ENCODE measurements around the gene PROB1. TPM values are rescaled to one million over a fixed set of nuclear protein-coding genes. Genes with fewer than 3 reads are reported as not detected.

PROB1 gene
- polyA plus RNA-seq, 2 donors = 0.41 to 0.48 TPM

DNA sequence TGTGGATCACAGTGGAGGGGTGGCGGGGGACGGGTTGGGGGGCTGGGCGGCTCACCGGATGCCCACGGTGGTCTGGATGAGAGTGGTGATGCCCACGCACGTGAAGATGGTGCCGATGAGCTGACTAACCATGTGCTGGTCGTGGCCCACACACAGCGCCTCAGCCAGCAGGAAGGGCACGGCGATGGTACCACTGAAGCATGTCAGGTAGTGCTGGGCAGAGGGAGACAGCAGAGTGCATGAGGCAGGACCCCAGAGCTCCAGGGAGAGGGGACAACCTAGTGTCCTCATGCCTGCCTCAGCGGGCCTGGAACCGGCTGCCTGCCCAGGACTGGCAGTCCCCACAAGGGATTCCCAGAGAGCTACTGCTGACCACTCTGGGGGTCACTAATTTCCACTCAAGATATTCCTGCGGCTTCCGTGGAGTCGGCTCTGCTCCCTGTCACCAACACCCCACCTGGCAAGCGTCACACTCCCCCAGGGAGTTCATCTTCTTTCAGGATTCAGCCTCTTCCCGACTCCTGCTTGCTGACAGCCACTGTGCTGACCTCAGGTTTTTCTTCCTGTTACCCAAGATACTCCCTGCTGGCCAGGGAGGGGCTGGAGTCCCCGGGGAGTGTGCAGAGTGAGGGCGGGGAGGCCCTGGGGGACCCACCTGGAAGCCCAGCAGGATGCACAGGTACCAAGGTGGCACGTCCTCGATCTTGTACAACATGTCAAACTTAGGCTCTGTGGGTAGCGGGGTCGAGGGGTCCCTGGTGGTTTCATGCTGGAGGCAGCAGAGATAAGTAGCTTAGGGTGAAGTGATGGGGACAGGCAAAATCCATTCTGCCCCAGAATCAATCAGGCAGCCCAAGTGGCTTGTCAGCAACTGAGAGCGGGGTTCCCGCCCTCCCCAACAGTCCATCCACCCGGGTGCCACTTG, 12.8 kb downstream of the PROB1 start:
- no peak overlapping the region for H3K4me3 ChIP-seq (ENCODE audit: low read depth in 1 of 2, low read length in 2 of 2)
- H3K27ac ChIP-seq (ENCODE audit: low read depth in 2 of 2, low read length in 1 of 2) = no peak overlapping the region
- H3K9me3 ChIP-seq (ENCODE audit: control insufficient read depth in 2 of 2, insufficient read depth in 1 of 2, low read depth in 1 of 2, low read length in 1 of 2) = no peaks in the 10 kb centered on the region
- H3K4me1 ChIP-seq (ENCODE audit: control insufficient read depth in 2 of 2, insufficient read depth in 2 of 2, low read length in 1 of 2) = peaks cover 5 to 17% of the 10 kb centered on the region in 2 donors
- no peaks in the 10 kb centered on the region for H3K27me3 ChIP-seq (ENCODE audit: control insufficient read depth in 1 of 2, insufficient read depth in 2 of 2, low read length in 2 of 2)
- H3K36me3 ChIP-seq (ENCODE audit: control insufficient read depth in 2 of 2, insufficient read depth in 2 of 2, low read length in 1 of 2) = peaks cover 0 to 2% of the 10 kb centered on the region in 2 donors
- WGBS, 2 donors = 89% methylated on average over 28 of the region's 28 CpGs

DNA sequence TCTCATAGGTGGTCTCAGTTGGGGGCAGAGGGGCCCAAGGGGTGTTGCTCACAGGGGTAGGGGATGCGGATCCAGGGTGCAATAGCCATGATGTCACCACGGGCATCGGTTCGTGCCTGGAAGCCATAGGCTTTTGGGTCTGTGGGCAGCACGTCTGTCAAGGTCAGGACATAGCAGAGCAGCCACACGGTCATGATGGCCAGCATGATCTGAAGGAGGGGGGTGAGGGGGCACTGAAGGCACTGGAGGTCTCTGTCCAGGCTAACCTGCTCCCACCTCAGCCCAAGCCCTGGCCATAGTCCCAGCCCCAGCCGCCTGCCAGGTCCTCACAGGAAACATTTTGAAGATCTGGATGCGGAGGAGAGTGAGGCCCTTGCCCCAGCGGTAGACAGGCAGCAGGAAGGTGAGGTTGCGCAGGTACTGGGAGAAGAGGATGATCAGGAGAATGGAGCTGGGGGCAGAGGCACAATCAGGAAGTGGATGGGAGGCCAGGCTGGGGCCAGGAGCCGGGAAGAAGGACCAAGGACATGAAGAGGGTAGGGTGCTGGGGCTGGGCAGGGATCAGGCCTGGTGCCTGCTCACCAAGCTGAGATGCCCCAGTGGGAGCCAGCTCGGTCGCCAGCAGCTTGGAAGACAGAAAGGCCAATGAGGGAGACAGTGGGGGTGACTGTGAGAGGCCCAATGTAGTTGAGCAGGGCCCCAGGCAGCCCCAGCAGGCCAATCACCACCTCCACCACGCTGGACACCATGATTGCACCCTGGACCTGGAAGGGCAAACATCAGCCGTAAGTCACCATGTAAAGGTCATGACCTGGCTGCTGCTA, 15.1 kb downstream of the PROB1 start:
- Histone ChIP-seq H3K27ac (ENCODE audit: low read depth in 2 of 2, low read length in 1 of 2) (no peak overlapping the region), H3K4me3 (ENCODE audit: low read depth in 1 of 2, low read length in 2 of 2) (no peak overlapping the region), H3K4me1 (ENCODE audit: control insufficient read depth in 2 of 2, insufficient read depth in 2 of 2, low read length in 1 of 2) (peaks cover 5 to 16% of the 10 kb centered on the region in 2 donors), H3K36me3 (ENCODE audit: control insufficient read depth in 2 of 2, insufficient read depth in 2 of 2, low read length in 1 of 2) (peaks cover 0 to 4% of the 10 kb centered on the region in 2 donors), H3K9me3 (ENCODE audit: control insufficient read depth in 2 of 2, insufficient read depth in 1 of 2, low read depth in 1 of 2, low read length in 1 of 2) (no peaks in the 10 kb centered on the region), H3K27me3 (ENCODE audit: control insufficient read depth in 1 of 2, insufficient read depth in 2 of 2, low read length in 2 of 2) (no peaks in the 10 kb centered on the region)
- WGBS, 2 donors = 87% methylated on average over 15 of the region's 15 CpGs

DNA sequence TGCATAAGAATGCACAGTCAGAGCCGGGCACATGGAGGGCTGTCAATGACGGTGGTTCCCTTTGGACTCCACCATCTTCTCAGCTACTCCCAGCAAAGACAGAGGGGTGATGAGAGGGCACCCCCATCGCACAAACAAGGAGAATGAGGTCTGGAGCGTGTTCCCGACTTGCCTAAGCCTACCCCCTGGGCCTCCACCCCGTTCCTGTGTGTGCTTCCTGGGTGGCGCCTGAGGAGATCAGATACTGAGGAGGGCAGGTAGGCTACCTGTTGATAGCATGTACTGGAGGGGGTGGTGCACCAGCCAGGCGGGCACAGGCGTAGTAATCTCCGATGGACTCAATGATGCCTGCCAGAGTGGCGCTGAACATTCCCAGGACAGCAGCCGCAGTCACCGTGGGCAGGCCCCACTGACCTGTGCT, 16.0 kb downstream of the PROB1 start:
- no peaks in the 10 kb centered on the region for H3K9me3 ChIP-seq (ENCODE audit: control insufficient read depth in 2 of 2, insufficient read depth in 1 of 2, low read depth in 1 of 2, low read length in 1 of 2)
- 63 to 71% methylated on average over 13 of the region's 13 CpGs for WGBS, 2 donors
- H3K4me3 ChIP-seq (ENCODE audit: low read depth in 1 of 2, low read length in 2 of 2) = no peak overlapping the region
- peaks cover 0 to 4% of the 10 kb centered on the region in 2 donors for H3K36me3 ChIP-seq (ENCODE audit: control insufficient read depth in 2 of 2, insufficient read depth in 2 of 2, low read length in 1 of 2)
- no peak overlapping the region for H3K27ac ChIP-seq (ENCODE audit: low read depth in 2 of 2, low read length in 1 of 2)
- peaks cover under 1 to 7% of the 10 kb centered on the region in 2 donors for H3K4me1 ChIP-seq (ENCODE audit: control insufficient read depth in 2 of 2, insufficient read depth in 2 of 2, low read length in 1 of 2)
- H3K27me3 ChIP-seq (ENCODE audit: control insufficient read depth in 1 of 2, insufficient read depth in 2 of 2, low read length in 2 of 2) = no peaks in the 10 kb centered on the region

DNA sequence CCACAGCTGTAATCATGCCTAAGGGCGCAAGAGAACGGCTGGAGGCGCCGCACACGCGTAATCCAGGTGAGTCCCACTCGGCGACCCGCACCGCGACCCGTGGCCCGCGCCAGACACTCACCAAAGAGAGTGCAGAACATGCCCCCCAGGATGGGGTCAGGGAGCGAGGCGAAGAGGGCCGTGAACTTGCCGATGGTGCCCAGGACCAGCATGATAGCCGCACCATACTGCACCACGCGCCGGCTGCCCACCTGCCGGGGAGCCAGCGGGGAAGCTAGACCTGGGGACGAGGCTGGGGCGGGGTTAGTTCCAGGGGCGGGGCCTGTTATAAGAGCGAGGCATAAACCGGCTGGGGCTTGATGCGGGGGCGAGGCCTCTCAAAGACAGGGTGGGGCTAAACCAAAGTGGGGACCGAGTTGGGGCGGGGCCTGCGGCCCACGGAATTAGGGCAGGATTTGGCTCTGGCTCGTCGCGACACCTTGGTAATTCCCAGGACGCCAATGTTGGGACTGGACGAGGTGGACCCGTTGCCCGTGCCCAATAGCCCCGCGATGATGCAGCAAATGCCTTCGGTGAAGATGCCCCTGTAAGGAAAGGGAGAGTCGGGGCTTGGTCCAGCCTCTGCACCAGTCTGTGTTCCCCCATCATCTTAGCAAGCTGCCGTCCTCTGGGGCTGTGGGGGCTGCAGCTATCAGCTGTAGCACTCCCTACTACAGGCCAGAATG, 16.6 kb downstream of the PROB1 start:
- H3K27ac ChIP-seq (ENCODE audit: low read depth in 2 of 2, low read length in 1 of 2) = no peak overlapping the region
- 68 to 71% methylated on average over 43 to 47 of the region's 47 CpGs for WGBS, 2 donors

DNA sequence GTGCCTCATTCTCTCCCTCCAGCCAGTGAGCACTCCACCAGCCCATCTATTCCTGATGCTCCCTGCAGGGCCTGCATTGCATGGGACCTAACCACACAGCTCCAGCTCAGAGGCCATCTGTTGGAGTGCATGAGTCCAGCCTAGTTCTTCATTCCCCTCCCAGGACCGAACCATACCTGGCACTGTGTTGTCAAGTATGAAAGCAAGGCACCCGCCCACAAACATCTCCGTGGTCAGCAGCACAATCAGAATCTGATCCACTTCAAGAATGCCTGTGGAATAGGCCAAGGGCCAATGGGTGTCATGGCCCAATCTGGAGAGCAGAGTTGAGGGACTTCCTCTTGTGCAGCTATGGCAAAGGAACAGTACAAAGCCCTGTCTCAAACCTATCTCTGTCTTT, 17.7 kb downstream of the PROB1 start:
- 85 to 86% methylated on average over 3 of the region's 3 CpGs for WGBS, 2 donors
- no peaks in the 10 kb centered on the region for H3K9me3 ChIP-seq (ENCODE audit: control insufficient read depth in 2 of 2, insufficient read depth in 1 of 2, low read depth in 1 of 2, low read length in 1 of 2)
- H3K36me3 ChIP-seq (ENCODE audit: control insufficient read depth in 2 of 2, insufficient read depth in 2 of 2, low read length in 1 of 2) = peaks cover 0 to 4% of the 10 kb centered on the region in 2 donors
- H3K4me3 ChIP-seq (ENCODE audit: low read depth in 1 of 2, low read length in 2 of 2) = no peak overlapping the region
- no peaks in the 10 kb centered on the region for H3K27me3 ChIP-seq (ENCODE audit: control insufficient read depth in 1 of 2, insufficient read depth in 2 of 2, low read length in 2 of 2)
- peaks cover 0 to 11% of the 10 kb centered on the region in 2 donors for H3K4me1 ChIP-seq (ENCODE audit: control insufficient read depth in 2 of 2, insufficient read depth in 2 of 2, low read length in 1 of 2)
- no peak overlapping the region for H3K27ac ChIP-seq (ENCODE audit: low read depth in 2 of 2, low read length in 1 of 2)

More for the DNA sequence above, 16.6 kb downstream of the PROB1 start:
- no peaks in the 10 kb centered on the region for H3K9me3 ChIP-seq (ENCODE audit: control insufficient read depth in 2 of 2, insufficient read depth in 1 of 2, low read depth in 1 of 2, low read length in 1 of 2)
- peaks cover 0 to 11% of the 10 kb centered on the region in 2 donors for H3K4me1 ChIP-seq (ENCODE audit: control insufficient read depth in 2 of 2, insufficient read depth in 2 of 2, low read length in 1 of 2)
- peaks cover 0 to 4% of the 10 kb centered on the region in 2 donors for H3K36me3 ChIP-seq (ENCODE audit: control insufficient read depth in 2 of 2, insufficient read depth in 2 of 2, low read length in 1 of 2)
- H3K4me3 ChIP-seq (ENCODE audit: low read depth in 1 of 2, low read length in 2 of 2) = no peak overlapping the region
- H3K27me3 ChIP-seq (ENCODE audit: control insufficient read depth in 1 of 2, insufficient read depth in 2 of 2, low read length in 2 of 2) = no peaks in the 10 kb centered on the region

DNA sequence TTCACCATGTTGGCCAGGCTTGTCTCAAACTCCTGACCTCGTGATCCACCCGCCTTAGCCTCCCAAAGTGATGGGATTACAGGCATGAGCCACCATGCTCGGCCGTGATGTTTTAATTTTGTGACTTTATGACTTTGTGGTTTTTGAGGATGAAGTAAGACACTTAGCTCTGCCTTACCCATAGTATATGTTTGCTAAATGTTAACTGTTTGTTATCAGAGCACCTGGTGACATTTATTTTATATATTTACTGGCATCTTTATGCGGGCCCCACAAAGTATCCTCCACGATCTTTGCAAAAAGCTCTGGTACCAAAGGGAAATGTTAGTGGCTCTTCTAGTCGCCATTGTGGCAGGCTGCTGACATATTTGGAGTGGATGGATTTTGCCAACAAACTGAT, 18.5 kb downstream of the PROB1 start:
- WGBS, 2 donors = 93% methylated on average over 7 of the region's 7 CpGs
- H3K36me3 ChIP-seq (ENCODE audit: control insufficient read depth in 2 of 2, insufficient read depth in 2 of 2, low read length in 1 of 2) = peaks cover 3 to 5% of the 10 kb centered on the region in 2 donors
- H3K27me3 ChIP-seq (ENCODE audit: control insufficient read depth in 1 of 2, insufficient read depth in 2 of 2, low read length in 2 of 2) = no peaks in the 10 kb centered on the region
- H3K4me1 ChIP-seq (ENCODE audit: control insufficient read depth in 2 of 2, insufficient read depth in 2 of 2, low read length in 1 of 2) = peaks cover 0 to 8% of the 10 kb centered on the region in 2 donors
- no peak overlapping the region for H3K27ac ChIP-seq (ENCODE audit: low read depth in 2 of 2, low read length in 1 of 2)
- no peaks in the 10 kb centered on the region for H3K9me3 ChIP-seq (ENCODE audit: control insufficient read depth in 2 of 2, insufficient read depth in 1 of 2, low read depth in 1 of 2, low read length in 1 of 2)
- no peak overlapping the region for H3K4me3 ChIP-seq (ENCODE audit: low read depth in 1 of 2, low read length in 2 of 2)

DNA sequence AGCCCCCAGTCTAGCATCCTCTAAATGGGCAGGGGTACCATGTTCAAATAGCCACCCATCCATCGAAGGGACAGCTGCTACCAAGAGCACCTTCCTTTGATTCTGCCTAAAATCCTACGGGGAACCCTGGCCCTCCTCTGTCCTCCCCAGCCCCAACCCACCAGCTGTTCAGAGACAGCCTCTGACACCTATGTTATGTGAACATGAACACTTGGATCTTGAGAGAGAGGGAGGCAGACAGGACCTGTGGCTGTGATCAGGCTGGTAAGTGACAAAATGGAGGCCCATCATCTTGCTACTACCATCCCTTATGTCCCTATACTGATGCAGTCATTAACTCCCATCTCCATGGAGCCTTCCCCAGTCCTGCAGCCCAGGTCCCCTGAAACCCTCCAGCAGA, 20.0 kb downstream of the PROB1 start:
- H3K4me3 ChIP-seq (ENCODE audit: low read depth in 1 of 2, low read length in 2 of 2) = no peak overlapping the region
- no peaks in the 10 kb centered on the region for H3K9me3 ChIP-seq (ENCODE audit: control insufficient read depth in 2 of 2, insufficient read depth in 1 of 2, low read depth in 1 of 2, low read length in 1 of 2)
- H3K36me3 ChIP-seq (ENCODE audit: control insufficient read depth in 2 of 2, insufficient read depth in 2 of 2, low read length in 1 of 2) = peaks cover 3 to 5% of the 10 kb centered on the region in 2 donors
- 88 to 96% methylated on average over 2 of the region's 2 CpGs for WGBS, 2 donors
- peaks cover 0 to 8% of the 10 kb centered on the region in 2 donors for H3K4me1 ChIP-seq (ENCODE audit: control insufficient read depth in 2 of 2, insufficient read depth in 2 of 2, low read length in 1 of 2)
- no peak overlapping the region for H3K27ac ChIP-seq (ENCODE audit: low read depth in 2 of 2, low read length in 1 of 2)
- no peaks in the 10 kb centered on the region for H3K27me3 ChIP-seq (ENCODE audit: control insufficient read depth in 1 of 2, insufficient read depth in 2 of 2, low read length in 2 of 2)

DNA sequence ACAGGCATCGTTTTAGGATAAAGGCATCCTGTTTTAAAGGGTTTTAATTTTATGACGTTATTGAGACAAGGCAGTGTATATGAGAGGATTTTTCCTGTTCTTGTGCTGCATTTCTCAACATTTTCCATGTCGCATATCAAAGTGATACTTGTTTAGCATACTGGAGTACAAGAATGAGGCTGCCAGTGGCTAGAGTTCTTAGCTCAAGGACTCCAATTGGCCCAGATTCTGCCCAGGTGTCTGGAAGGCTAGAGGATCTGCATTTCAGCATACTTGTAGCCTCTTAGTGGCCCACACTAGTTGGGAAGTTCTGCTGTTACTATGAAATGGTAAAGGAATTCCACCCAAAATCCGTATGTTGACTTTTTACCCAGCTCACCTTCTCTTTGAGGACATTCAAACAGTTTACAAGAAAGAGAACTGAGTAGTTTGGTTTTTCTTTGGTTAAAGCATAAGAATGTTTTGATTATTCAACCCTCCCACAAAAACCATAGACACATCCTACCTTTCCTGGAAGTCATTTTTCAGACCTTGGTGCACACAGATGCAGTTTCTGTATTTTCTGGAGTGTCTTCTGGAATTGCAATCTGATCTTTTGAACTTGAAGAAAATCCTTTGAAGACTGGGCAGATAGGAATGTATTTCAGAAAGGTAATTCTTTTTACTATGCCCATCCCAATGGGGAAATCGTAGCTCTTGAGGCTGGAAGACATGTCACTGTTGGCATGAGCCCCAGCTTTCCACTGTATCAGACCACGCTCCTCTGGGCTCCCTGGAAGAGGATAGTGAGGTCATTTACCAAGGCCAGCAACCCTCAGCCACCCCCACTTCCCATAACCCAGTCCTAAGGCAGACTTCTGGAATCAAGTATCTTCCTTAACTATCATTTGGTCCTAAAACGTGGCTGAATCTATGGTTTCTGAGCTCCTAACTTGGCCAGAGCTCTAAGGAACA, 23.1 kb downstream of the PROB1 start:
- Histone ChIP-seq H3K36me3 (ENCODE audit: control insufficient read depth in 2 of 2, insufficient read depth in 2 of 2, low read length in 1 of 2) (peaks cover 5 to 6% of the 10 kb centered on the region in 2 donors), H3K9me3 (ENCODE audit: control insufficient read depth in 2 of 2, insufficient read depth in 1 of 2, low read depth in 1 of 2, low read length in 1 of 2) (no peaks in the 10 kb centered on the region), H3K4me1 (ENCODE audit: control insufficient read depth in 2 of 2, insufficient read depth in 2 of 2, low read length in 1 of 2) (peaks cover 0 to 4% of the 10 kb centered on the region in 2 donors), H3K27me3 (ENCODE audit: control insufficient read depth in 1 of 2, insufficient read depth in 2 of 2, low read length in 2 of 2) (no peaks in the 10 kb centered on the region), H3K4me3 (ENCODE audit: low read depth in 1 of 2, low read length in 2 of 2) (no peak overlapping the region), H3K27ac (ENCODE audit: low read depth in 2 of 2, low read length in 1 of 2) (no peak overlapping the region)
- WGBS, 2 donors = 82 to 84% methylated on average over 7 of the region's 7 CpGs
